GM12891 (cell line): ENCODE results near the gene MRS2.

Source experiments
- DNase-seq: peaks from one replicate; pipeline ENCODE4 v3.0.0; 2011; ENCODE audit warnings: low spot score; ENCODE audit not compliant: insufficient read length
- FAIRE-seq: peaks from 2 replicates; lab custom pipeline; 2011; peaks lifted over from hg19 to GRCh38; lab: Jason Lieb, UNC
- PAX5 ChIP-seq: IDR thresholded peaks from 2 replicates; pipeline ENCODE4 v1.6.1; 2011; ENCODE audit warnings: low read length, moderate library complexity, mild to moderate bottlenecking; ENCODE audit not compliant: insufficient read depth, severe bottlenecking
- POLR2A ChIP-seq: IDR thresholded peaks from 2 replicates; pipeline ENCODE4 v1.6.1; 2011; ENCODE audit warnings: low read depth, low read length, control low read depth
- POLR2AphosphoS5 ChIP-seq: IDR thresholded peaks from 2 replicates; pipeline ENCODE4 v1.6.1; 2011; ENCODE audit warnings: low read depth, low read length, control low read depth
- POU2F2 ChIP-seq: IDR thresholded peaks from 2 replicates; pipeline ENCODE4 v1.6.1; 2011; ENCODE audit warnings: low read depth, mild to moderate bottlenecking, control low read depth, low read length, moderate library complexity
- SPI1 ChIP-seq: IDR thresholded peaks from 2 replicates; pipeline ENCODE4 v1.6.1; 2011; ENCODE audit warnings: low read depth, low read length, control low read depth
- TAF1 ChIP-seq: IDR thresholded peaks from 2 replicates; pipeline ENCODE4 v1.6.1; 2011; ENCODE audit warnings: low read depth, low read length, control low read depth

The MRS2 gene

GRCh38 chr6:24448828-24449525 is 46.2 kb downstream of the MRS2 start:
- FAIRE-seq (no peak), DNase-seq (no peak)
- no peak for TF ChIP-seq POU2F2
- TF ChIP-seq POLR2A = no peak
- TF ChIP-seq TAF1 = no peak
- no peak for TF ChIP-seq POLR2AphosphoS5
- no peak for TF ChIP-seq SPI1
- no peak for TF ChIP-seq PAX5

GRCh38 chr6:24451581-24452388 is 49.0 kb downstream of the MRS2 start:
- DNase-seq (no peak), FAIRE-seq (no peak)
- TF ChIP-seq POLR2A (no peak), POLR2AphosphoS5 (no peak)

GRCh38 chr6:24453921-24454320 is 51.2 kb downstream of the MRS2 start:
- DNase-seq (no peak), FAIRE-seq (no peak)
- TF ChIP-seq POLR2AphosphoS5 (no peak), SPI1 (no peak), TAF1 (no peak), POU2F2 (no peak), PAX5 (no peak), POLR2A (no peak)

- TF ChIP-seq POU2F2 = no peak
- no peak for TF ChIP-seq POLR2A
- no peak for TF ChIP-seq POLR2AphosphoS5
- no peak for TF ChIP-seq TAF1
- TF ChIP-seq SPI1 = no peak
- TF ChIP-seq PAX5 = no peak
- FAIRE-seq = no peak
- no peak for DNase-seq
Measured at GRCh38 chr6:24454452-24454851, 51.7 kb downstream of the MRS2 start.

GRCh38 chr6:24455061-24455460 is 52.3 kb downstream of the MRS2 start:
- TF ChIP-seq POU2F2 (no peak), POLR2AphosphoS5 (no peak), POLR2A (no peak), PAX5 (no peak), SPI1 (no peak), TAF1 (no peak)
- no peak for FAIRE-seq

GRCh38 chr6:24458134-24458533 is 55.4 kb downstream of the MRS2 start:
- DNase-seq (no peak), FAIRE-seq (no peak)
- TF ChIP-seq PAX5 (no peak), SPI1 (no peak), POLR2A (no peak), POU2F2 (no peak), TAF1 (no peak), POLR2AphosphoS5 (no peak)

More at GRCh38 chr6:24455061-24455460, 52.3 kb downstream of the MRS2 start:
- no peak for DNase-seq

GRCh38 chr6:24458941-24459340 is 56.2 kb downstream of the MRS2 start:
- no peak for FAIRE-seq
- no peak for DNase-seq
- TF ChIP-seq TAF1 = no peak
- no peak for TF ChIP-seq SPI1
- no peak for TF ChIP-seq POLR2AphosphoS5
- TF ChIP-seq PAX5 = no peak
- TF ChIP-seq POU2F2 = no peak
- no peak for TF ChIP-seq POLR2A

- DNase-seq (no peak), FAIRE-seq (no peak)
- no peak for TF ChIP-seq POLR2AphosphoS5
- no peak for TF ChIP-seq TAF1
- TF ChIP-seq POU2F2 = no peak
- TF ChIP-seq PAX5 = no peak
- TF ChIP-seq SPI1 = no peak
- TF ChIP-seq POLR2A = no peak
Measured at GRCh38 chr6:24460966-24461365, 58.2 kb downstream of the MRS2 start.

GRCh38 chr6:24464253-24465038 is 61.7 kb downstream of the MRS2 start:
- DNase-seq (no peak), FAIRE-seq (no peak)
- TF ChIP-seq POLR2A = no peak
- TF ChIP-seq POLR2AphosphoS5 = no peak
- TF ChIP-seq SPI1 = no peak
- no peak for TF ChIP-seq PAX5
- no peak for TF ChIP-seq POU2F2
- TF ChIP-seq TAF1 = no peak
